ENCODE data around the gene HMCES.

The HMCES gene

DNA sequence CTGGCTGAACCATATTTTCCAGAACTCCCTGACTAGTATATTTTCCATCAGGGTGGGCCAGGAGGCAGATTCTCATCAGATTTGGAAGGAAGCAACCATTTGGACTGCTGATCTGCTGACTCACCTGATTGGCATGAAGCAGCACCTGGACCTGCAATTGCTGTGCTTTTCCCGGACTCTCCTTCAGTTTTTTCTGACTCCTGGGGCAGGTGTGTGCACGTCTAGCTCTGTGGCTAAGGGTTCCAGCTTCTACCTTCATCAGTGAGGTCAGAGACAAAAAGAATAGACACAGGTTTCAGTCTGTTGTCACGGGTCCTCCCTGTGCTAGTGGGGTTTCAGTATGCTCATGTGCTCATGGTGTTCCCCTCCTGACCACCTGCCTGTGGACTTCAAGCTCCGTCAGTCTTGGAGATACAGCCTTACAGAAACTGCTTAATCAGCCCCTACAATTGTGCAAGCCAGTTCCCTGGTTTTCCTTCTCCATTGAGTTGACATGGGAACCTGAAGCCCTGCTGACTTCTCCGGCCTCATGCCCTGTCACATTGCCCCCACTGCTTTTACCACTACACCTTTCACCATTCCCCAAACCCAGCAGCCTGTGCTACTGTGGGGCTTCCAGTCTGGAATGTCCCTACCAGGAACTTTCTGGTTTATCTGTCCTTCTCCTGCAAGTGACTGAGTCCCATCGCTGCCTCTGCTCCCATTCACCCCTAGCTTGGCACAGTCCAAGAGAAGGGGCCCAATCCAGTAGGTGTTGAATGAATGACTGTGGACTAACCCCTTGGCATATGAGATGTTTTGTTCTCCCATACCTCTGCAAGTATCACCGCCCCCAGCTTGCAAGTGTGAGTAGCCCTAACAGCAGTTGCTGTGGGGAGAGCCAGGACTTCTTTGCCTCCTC is 31.7 kb downstream of the HMCES start:
- H3K4me1 ChIP-seq (ENCODE audit: control insufficient read depth, insufficient read depth, low read length): peaks cover 22% of the 10 kb centered on the region
- no peaks in the 10 kb centered on the region for H3K9me3 ChIP-seq (replicated peaks; ENCODE audit: low read length)
- H3K36me3 ChIP-seq (ENCODE audit: insufficient read depth, low read length): no peaks in the 10 kb centered on the region
- no peaks in the 10 kb centered on the region for H3K27me3 ChIP-seq (ENCODE audit: control insufficient read depth, insufficient read depth, low read length)
- H3K4me2 ChIP-seq (ENCODE audit: low read length): no peak overlapping the region
- H3K4me3 ChIP-seq (ENCODE audit: low read length): no peak overlapping the region
- no peak overlapping the region for H3K9ac ChIP-seq (ENCODE audit: low read depth, low read length)

DNA sequence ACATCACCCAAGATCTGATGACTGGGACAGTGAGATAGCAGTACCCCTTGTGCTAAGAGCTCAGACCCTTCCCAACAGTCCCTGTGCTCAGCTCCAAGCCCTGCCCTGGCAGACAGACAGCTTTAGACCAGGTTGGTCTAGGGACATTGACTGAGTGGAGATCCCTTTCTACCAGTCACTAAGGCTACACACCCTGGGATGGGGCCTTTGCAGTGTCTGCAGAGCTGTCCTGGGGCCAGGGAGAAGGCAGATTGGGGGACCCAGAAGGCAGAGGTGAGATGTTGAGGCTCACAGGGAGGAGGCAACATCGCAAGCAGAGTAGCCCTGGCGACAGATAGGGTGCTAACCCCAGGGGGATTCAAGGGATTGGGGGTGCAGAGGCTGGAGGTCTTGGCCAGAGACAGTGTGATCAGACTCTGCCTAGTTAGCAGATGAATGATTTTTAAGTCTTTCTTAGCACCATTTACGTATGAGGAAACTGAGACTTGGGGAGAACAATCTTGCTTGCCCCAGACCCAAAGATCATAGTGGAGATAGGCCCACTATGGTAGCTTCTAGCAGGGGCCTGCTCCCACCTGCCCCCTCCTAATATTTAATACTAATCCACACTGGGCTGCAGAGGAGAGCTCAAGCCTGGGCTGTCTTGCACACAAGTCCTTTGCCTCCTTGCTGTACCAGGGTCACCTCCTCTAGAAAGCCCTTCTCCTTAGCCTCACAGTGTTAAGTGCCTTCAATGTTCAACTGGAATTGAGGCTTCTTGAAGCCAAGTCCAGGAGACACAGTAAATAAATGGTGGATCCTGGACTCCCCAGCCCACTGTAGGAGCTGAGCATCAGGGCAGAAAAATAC is 32.6 kb downstream of the HMCES start:
- no peaks in the 10 kb centered on the region for H3K27me3 ChIP-seq (ENCODE audit: control insufficient read depth, insufficient read depth, low read length)
- H3K4me3 ChIP-seq (ENCODE audit: low read length): no peak overlapping the region
- no peak overlapping the region for H3K4me2 ChIP-seq (ENCODE audit: low read length)
- no peaks in the 10 kb centered on the region for H3K9me3 ChIP-seq (replicated peaks; ENCODE audit: low read length)
- H3K4me1 ChIP-seq (ENCODE audit: control insufficient read depth, insufficient read depth, low read length): peaks cover 13% of the 10 kb centered on the region
- no peak overlapping the region for H3K9ac ChIP-seq (ENCODE audit: low read depth, low read length)
- H3K36me3 ChIP-seq (ENCODE audit: insufficient read depth, low read length): no peaks in the 10 kb centered on the region

DNA sequence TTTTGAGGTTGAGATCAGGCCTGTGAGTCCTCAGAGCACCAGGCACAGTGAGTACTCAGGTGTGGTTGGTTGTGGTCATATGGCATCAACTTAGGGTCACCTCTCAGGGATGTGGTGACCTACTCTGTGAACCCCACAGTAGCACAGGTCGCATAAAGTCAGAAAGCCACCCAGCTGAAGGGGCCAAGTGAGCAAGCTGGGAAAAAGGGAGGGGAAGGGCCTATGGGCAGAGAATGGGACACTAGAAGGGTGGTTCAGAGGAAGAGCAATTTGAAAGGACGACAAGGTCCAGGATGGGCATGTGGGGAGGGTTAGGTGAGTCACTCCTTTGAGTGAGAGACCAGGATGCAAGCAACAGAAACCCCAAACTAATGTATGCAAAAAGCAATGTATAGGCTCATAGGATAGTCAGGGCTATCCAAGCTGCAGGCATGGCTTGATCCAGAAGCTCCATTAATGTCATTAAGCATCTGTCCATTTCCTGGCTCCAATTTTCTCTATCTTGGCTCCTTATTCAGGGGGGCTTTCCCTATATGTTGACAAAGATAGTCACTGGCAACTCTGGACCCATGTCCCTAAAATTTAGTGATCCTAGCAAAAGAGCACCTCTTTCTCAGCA is 33.5 kb downstream of the HMCES start:
- H3K27me3 ChIP-seq (ENCODE audit: control insufficient read depth, insufficient read depth, low read length): no peaks in the 10 kb centered on the region
- no peak overlapping the region for H3K4me2 ChIP-seq (ENCODE audit: low read length)
- H3K4me1 ChIP-seq (ENCODE audit: control insufficient read depth, insufficient read depth, low read length): peaks cover 13% of the 10 kb centered on the region
- H3K9ac ChIP-seq (ENCODE audit: low read depth, low read length): no peak overlapping the region
- H3K36me3 ChIP-seq (ENCODE audit: insufficient read depth, low read length): no peaks in the 10 kb centered on the region
- H3K4me3 ChIP-seq (ENCODE audit: low read length): no peak overlapping the region
- H3K9me3 ChIP-seq (replicated peaks; ENCODE audit: low read length): no peaks in the 10 kb centered on the region

DNA sequence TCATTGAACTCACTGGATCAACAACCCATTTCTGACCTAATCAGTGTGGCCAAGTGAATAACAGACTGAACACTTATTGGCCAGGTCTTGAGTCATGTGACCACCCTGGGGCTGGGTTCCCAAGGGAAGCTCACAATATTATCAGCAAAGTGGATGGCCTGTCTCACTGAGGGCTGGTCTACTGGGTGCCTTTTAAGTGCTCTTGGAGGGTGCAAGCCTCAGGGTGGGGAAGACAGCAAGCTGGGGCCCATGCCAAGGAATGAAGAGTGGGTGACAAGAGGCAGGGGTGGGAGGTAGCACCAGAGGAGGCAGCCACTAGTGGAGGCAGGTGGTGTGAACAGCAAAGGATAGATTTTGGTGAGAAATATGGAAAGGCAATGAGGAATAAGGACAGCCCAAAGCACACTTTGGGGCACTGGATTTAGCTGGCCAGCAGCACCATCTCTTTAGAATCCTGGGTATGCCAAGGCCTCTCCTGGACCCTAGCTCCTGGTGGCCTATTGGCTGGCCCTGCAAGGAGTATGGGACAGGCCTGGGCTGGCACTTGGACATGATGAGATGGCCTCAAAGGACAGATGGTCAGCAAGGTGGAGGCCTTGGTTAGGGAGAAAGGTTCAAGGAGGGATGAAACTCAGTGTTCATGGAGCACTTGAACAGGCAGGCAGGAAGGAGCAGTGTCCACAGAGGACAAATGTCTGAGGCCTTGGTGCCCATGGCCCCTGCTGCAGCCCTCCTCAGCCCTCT is 34.2 kb downstream of the HMCES start:
- no peak overlapping the region for H3K4me2 ChIP-seq (ENCODE audit: low read length)
- no peaks in the 10 kb centered on the region for H3K36me3 ChIP-seq (ENCODE audit: insufficient read depth, low read length)

DNA sequence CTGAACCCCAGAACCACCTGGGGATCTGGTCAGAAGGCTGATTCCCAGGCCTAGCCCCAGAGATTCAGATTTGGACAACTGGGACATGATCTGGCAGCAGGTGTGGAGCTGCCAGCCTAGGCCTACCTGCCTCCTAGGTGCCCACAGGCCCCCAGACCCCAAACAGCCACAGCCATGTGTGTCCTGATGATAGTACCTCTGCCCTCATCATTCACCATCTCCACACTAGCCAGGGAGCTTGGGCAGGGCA is 34.7 kb downstream of the HMCES start:
- H3K9ac ChIP-seq (ENCODE audit: low read depth, low read length): no peak overlapping the region
- H3K4me3 ChIP-seq (ENCODE audit: low read length): no peak overlapping the region
- H3K4me1 ChIP-seq (ENCODE audit: control insufficient read depth, insufficient read depth, low read length): peaks cover 16% of the 10 kb centered on the region
- no peak overlapping the region for H3K4me2 ChIP-seq (ENCODE audit: low read length)
- no peaks in the 10 kb centered on the region for H3K9me3 ChIP-seq (replicated peaks; ENCODE audit: low read length)
- H3K36me3 ChIP-seq (ENCODE audit: insufficient read depth, low read length): no peaks in the 10 kb centered on the region
- H3K27me3 ChIP-seq (ENCODE audit: control insufficient read depth, insufficient read depth, low read length): no peaks in the 10 kb centered on the region

More for the DNA sequence above, 34.2 kb downstream of the HMCES start:
- Histone ChIP-seq H3K27me3 (ENCODE audit: control insufficient read depth, insufficient read depth, low read length) (no peaks in the 10 kb centered on the region), H3K9ac (ENCODE audit: low read depth, low read length) (no peak overlapping the region), H3K4me3 (ENCODE audit: low read length) (no peak overlapping the region), H3K9me3 (replicated peaks; ENCODE audit: low read length) (no peaks in the 10 kb centered on the region), H3K4me1 (ENCODE audit: control insufficient read depth, insufficient read depth, low read length) (peaks cover 16% of the 10 kb centered on the region)

- peak overlapping the region; percentile 92 for H3K9ac ChIP-seq (ENCODE audit: low read depth, low read length)
These were observed 35.2 kb downstream of the HMCES start for GRCh38 chr3:129313665-129314385.

DNA sequence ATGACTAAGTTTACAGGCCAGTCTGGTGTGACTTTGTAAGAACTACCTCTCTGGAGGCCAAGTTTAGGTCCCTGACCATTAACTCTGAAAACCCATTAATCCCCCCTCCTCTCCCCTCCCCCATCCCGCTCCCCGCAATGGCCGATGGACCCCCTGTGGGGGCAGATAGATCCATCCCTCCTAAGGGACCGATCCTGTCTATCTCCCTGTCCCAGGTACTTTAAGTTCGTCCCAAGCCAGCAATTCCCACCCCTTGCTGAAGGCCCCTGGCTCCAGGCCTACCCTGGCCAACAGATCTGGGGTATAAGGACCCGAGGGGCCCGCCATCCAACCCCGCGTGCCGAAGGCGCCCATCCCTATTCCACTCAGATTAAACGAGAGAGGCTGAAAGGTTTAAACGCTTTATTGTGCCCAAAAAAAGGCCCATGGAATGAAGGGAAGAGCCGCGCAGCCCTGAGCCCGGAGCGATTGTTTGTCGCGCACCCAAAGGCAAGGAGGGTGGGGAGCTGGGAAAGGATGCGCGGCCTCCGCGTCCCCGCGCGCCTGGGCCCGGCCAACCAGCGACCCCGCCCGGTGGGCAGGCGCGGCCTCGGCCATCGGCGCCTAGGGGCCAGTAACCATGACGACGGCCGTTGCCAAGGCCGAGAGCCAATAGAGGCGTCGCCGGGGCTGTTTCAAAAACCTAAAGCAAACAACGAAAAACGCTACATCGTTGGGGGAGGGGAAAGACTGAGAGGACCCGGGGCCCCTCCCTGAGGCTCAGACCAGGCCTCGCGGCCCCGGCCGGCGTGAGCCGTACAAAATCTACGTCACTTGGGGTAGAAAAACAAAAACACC is 35.9 kb downstream of the HMCES start:
- Histone ChIP-seq H3K36me3 (ENCODE audit: insufficient read depth, low read length) (no peaks in the 10 kb centered on the region), H3K27me3 (ENCODE audit: control insufficient read depth, insufficient read depth, low read length) (no peaks in the 10 kb centered on the region), H3K4me2 (ENCODE audit: low read length) (peak overlapping the region; percentile 98), H3K4me3 (ENCODE audit: low read length) (peak overlapping the region; percentile 98), H3K9me3 (replicated peaks; ENCODE audit: low read length) (no peaks in the 10 kb centered on the region), H3K4me1 (ENCODE audit: control insufficient read depth, insufficient read depth, low read length) (peaks cover 16% of the 10 kb centered on the region), H3K9ac (ENCODE audit: low read depth, low read length) (peak overlapping the region; percentile 92)

More at GRCh38 chr3:129313665-129314385, 35.2 kb downstream of the HMCES start:
- H3K27me3 ChIP-seq (ENCODE audit: control insufficient read depth, insufficient read depth, low read length): no peaks in the 10 kb centered on the region
- H3K36me3 ChIP-seq (ENCODE audit: insufficient read depth, low read length): no peaks in the 10 kb centered on the region
- H3K4me3 ChIP-seq (ENCODE audit: low read length): peak overlapping the region; percentile 98
- peak overlapping the region; percentile 98 for H3K4me2 ChIP-seq (ENCODE audit: low read length)
- no peaks in the 10 kb centered on the region for H3K9me3 ChIP-seq (replicated peaks; ENCODE audit: low read length)
- H3K4me1 ChIP-seq (ENCODE audit: control insufficient read depth, insufficient read depth, low read length): peaks cover 16% of the 10 kb centered on the region

DNA sequence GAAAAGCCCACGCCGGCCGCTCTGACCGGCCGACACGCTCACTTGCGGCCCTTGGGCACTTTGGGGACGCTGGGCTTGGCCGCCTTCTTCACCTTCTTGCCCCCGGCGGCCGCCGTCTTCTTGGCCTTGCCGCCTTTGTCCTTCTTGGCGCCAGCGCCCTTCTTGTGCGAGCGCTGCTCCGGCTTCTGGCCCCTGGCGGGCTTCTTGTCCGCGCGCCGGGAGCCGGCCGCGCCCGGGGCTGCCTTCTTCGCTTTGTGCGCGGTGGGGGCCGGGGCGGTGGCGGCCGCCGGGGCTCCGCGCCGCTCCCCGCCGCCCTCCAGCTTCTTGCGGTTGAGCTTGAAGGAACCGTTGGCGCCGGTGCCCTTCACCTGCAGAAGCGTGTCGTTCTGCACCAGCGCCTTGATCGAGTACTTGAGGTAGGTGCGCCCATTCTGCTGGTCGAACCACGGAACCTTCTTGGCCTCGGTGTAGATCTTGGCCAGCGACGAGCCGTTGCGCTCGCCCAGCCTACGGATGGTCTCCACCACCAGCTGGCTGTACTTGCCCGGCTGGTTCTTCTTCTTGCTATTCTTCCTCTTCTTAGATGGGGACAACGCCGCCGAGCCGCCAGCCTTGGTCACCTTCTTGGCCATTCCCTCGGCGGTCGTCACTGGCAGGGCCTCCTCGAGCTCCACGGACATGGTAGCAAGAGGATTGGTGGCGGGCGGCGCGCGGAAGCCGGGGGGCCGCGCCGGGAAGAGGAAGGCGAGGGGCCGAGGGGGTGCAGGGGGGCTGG is 36.7 kb downstream of the HMCES start:
- H3K9ac ChIP-seq (ENCODE audit: low read depth, low read length): peak overlapping the region; percentile 92
- H3K36me3 ChIP-seq (ENCODE audit: insufficient read depth, low read length): no peaks in the 10 kb centered on the region
- H3K27me3 ChIP-seq (ENCODE audit: control insufficient read depth, insufficient read depth, low read length): no peaks in the 10 kb centered on the region
- peaks cover 16% of the 10 kb centered on the region for H3K4me1 ChIP-seq (ENCODE audit: control insufficient read depth, insufficient read depth, low read length)
- H3K4me3 ChIP-seq (ENCODE audit: low read length): peak overlapping the region; percentile 98
- H3K9me3 ChIP-seq (replicated peaks; ENCODE audit: low read length): no peaks in the 10 kb centered on the region
- peak overlapping the region; percentile 98 for H3K4me2 ChIP-seq (ENCODE audit: low read length)

DNA sequence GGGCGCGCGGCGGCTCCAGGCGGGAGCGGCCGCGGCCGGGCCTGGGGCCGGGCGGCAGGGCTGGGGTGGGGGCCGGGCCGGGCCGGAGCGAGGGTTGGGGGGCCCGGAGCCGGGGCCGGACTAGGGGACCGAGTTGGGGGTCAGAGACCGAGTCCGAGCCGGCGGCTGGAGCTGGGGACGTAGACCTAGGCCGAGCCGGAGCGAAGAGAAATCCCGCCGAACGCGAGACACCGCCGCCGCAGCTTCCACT is 37.3 kb downstream of the HMCES start:
- H3K9me3 ChIP-seq (replicated peaks; ENCODE audit: low read length): no peaks in the 10 kb centered on the region
- no peaks in the 10 kb centered on the region for H3K36me3 ChIP-seq (ENCODE audit: insufficient read depth, low read length)
- H3K4me2 ChIP-seq (ENCODE audit: low read length): peak overlapping the region; percentile 98
- H3K4me3 ChIP-seq (ENCODE audit: low read length): peak overlapping the region; percentile 98
- H3K9ac ChIP-seq (ENCODE audit: low read depth, low read length): peak overlapping the region; percentile 92
- H3K27me3 ChIP-seq (ENCODE audit: control insufficient read depth, insufficient read depth, low read length): no peaks in the 10 kb centered on the region
- H3K4me1 ChIP-seq (ENCODE audit: control insufficient read depth, insufficient read depth, low read length): peaks cover 16% of the 10 kb centered on the region

All from skeletal muscle satellite cell (primary cell).